Gastroesophageal sphincter (tissue), 3 donors: Measurements from ENCODE around the gene PRKRA.

Experiments used
- POLR2AphosphoS5 ChIP-seq: sonication (generic); formaldehyde crosslinking; IDR thresholded peaks from one replicate; pipeline ENCODE4 v1.6.1; 2017; ENCODE audit warnings: antibody characterized with exemption
- TF ChIP-seq, protein P1 (sequence below), 4 experiments: fragments of 200-600 bp in 2 of 4; fragments of 450-650 bp in 2 of 4; sonication (generic) in 1 of 4; IDR thresholded peaks; one replicate each; pipeline ENCODE4 v1.5.1; 2017 to 2019; ENCODE audit warnings: antibody characterized with exemption in 4 of 4, mild to moderate bottlenecking in 2 of 4, moderate library complexity in 2 of 4

DNA sequence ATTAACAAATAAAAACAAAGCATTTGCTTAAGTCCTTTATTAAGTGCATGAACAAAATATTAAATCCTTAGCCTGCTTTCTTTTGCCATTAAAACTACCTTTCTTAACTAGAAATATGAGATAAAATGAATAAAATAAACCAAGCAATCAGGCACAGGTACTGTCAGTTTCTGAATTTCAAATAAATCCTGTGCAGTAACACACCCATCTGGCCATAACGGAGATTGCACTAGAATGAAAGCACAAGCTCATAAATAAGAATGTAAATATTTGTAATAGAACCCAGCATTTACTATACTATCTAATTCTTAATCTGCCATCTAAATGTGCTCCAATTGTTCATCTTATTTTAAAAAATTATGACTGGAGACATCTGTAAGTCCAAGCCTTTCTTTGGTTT lies 31.9 kb downstream of the PRKRA start:
- no peak for TF ChIP-seq POLR2AphosphoS5
- TF ChIP-seq, protein P1, sequence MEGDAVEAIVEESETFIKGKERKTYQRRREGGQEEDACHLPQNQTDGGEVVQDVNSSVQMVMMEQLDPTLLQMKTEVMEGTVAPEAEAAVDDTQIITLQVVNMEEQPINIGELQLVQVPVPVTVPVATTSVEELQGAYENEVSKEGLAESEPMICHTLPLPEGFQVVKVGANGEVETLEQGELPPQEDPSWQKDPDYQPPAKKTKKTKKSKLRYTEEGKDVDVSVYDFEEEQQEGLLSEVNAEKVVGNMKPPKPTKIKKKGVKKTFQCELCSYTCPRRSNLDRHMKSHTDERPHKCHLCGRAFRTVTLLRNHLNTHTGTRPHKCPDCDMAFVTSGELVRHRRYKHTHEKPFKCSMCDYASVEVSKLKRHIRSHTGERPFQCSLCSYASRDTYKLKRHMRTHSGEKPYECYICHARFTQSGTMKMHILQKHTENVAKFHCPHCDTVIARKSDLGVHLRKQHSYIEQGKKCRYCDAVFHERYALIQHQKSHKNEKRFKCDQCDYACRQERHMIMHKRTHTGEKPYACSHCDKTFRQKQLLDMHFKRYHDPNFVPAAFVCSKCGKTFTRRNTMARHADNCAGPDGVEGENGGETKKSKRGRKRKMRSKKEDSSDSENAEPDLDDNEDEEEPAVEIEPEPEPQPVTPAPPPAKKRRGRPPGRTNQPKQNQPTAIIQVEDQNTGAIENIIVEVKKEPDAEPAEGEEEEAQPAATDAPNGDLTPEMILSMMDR (IDR thresholded peaks at IDR 0.05), result no peak
